HG03095 (cell line): ENCODE data around the gene HSPA12A.

Experiments
- ATAC-seq: cut with Tn5 transposase; IDR thresholded peaks from one replicate; pipeline ENCODE4 v1.9.1; 2021; ENCODE audit warnings: moderate library complexity; ENCODE audit not compliant: unreplicated experiment

Gene HSPA12A

DNA sequence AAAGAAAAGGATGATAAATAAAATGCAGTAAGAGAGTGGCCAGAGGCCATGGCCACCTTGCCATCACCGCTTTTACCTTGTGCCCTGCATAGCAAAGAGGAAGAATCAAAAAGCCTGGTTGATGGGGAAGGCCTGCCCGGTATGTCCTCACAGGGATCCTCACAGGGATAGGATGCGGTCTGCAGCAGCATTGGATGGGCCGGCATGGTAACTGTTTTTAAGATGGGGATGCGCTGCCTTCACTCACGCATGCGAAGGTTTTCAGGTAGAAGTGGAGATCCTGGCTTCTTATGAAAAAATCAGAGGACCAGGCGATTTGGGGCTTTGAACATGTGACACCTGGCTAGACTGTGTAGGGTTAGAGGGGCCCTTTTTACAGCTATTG is 109.2 kb downstream of the HSPA12A start:
- no peak for ATAC-seq

DNA sequence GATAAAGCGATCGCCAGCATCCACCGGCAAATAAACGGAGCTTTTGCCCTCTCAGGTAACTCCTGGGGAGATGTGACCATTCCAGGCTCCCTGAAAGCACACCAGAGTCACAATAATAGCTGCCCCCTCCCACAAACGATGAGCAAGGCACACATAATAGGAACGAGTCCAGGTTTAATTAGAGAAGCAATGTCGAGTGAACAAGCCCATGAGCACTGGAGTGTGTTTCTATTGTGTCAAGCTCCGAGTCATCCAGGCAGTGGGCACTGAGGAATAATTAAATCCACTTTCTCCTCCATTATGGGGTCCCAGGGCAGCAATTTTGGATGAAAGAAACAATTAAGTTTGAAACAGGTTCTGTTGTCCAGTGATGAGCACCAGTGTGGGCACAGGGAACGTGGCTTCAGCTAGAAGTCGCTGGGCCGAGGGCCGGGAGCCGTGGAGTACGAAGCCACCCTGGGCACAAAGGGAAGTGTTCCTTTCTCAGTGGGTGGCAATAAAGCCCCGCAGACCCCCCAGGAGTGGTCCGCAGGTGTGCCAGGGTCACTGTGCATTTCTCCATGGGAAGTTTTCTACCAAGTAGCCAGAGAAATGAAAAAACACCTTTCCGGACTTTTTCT is 109.7 kb downstream of the HSPA12A start:
- no peak for ATAC-seq

GRCh38 chr10:116631871-116632295 is 110.5 kb downstream of the HSPA12A start:
- no peak for ATAC-seq

DNA sequence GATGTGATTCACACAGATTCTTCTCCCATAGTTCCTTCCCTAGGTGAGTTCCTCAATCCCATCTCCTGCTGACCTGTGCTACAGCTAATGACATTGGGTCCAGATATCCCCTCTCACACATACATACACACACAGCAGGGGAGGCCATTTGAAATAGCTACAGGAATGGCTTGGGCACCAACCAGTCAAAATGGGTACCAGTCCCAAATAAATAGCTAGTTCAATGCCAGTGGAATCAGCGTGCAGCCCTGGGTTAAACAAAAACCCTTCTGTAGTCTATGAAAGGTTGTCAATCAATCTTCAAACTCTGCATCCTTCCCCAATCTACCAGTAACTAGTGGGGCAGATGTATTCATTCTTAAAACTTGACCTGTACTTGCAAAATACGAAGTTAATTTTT is 112.3 kb downstream of the HSPA12A start:
- ATAC-seq = no peak

- no peak for ATAC-seq
Observed at GRCh38 chr10:116629340-116629739, 113.0 kb downstream of the HSPA12A start.

- ATAC-seq = no peak
Observed at GRCh38 chr10:116627386-116627933, 114.9 kb downstream of the HSPA12A start.

DNA sequence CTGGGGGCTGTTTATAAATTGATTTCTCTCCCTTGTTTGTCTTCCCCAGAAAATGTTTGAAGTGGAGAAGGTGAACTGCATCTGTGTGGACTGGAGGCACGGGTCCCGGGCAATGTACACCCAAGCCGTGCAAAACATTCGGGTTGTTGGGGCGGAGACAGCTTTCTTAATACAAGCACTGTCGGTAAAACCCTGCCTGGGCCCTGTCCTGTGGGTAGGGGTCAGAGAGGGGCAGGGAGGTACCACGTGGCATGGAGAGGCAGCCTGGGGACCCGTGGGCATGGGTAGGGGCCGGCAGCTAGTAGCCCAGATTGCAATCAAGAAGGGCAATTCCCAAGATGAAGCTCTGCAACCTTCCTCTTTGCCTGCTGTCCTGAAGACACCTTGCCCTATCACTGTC is 115.6 kb downstream of the HSPA12A start:
- no peak for ATAC-seq

DNA sequence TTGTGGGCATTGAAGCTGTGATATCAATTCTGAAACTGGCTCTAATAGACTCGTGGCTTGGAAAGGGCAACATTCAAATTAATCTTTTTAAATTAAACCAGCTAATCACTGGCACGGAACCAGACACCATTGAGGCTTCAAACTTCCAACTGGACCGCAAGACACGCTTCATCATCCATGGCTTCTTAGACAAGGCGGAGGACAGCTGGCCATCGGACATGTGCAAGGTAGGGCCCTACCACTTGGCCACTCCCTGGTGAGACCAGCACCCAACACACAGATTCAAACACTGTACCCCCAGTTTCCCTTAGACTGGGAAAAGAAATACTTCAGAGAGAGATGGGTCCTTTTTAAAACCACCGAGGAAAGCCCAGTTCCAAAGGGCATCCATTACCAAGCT is 116.5 kb downstream of the HSPA12A start:
- no peak for ATAC-seq

DNA sequence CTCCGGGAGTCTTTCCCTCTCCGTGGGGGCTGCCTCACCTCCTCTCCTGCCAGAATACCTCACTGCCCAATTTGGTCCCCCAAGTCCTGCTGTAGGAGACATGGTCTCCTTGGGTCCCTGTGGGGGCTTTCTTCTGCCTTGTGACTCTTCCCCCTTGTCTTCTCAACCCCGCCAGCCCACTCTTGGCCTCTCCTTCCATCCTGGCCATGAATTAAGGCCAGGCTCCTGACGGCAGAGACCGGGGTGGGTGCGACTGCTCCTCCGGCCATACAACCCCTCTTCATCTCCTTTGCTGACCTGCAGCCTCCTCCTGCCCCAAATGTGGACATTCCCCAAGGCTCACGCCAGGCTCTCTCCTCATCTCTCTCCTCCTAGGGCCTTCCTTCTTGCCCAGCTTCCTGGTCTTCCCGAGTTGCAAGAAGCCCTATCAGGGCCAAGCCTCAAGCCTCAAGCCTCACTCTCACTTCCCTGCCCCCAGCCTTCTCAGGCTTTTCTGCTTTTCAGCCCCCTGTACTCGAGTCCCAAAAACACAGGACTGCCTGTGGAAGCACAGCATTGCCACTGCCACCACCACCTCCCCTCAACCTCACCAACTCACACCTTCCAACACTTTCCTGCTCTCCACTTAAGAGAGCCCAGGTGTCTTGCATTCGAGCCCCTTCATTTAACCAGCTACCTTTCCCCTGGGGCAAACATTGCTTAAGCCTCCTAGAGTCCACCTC is 120.3 kb downstream of the HSPA12A start:
- no peak for ATAC-seq

DNA sequence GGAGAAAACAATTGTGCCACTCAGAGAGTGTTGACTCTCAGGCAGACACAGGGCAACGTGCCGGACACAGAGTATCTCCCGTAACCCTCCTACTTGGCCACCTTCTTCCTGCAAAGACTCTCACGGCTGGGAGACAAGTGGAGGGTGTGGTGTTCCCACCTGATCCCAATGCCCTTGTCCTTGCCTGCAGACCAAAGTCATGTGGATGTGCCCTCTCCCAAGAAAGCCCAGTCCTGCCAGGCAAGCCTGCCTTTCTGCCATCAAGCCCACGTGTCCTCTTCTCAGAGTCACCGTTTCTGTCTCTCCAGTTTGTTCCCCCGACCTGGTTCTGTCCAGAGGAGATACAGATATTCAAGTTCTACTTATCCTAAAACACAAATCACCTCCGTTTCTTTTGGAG is 120.9 kb downstream of the HSPA12A start:
- ATAC-seq = no peak
